NCI-H524 treated with DMSO at 0.1 percent for 48 hours (cell line): ENCODE measurements around the gene C4orf50.
"Not testable (repeated sequence)": the region's sequence is repeated elsewhere in the genome, so short reads cannot be mapped to it uniquely, and the experiment has no call there.

ENCODE experiments used
- DNase-seq: peaks from one replicate; lab custom pipeline; 2025; lab: John Stamatoyannopoulos, UW

The C4orf50 gene

DNA sequence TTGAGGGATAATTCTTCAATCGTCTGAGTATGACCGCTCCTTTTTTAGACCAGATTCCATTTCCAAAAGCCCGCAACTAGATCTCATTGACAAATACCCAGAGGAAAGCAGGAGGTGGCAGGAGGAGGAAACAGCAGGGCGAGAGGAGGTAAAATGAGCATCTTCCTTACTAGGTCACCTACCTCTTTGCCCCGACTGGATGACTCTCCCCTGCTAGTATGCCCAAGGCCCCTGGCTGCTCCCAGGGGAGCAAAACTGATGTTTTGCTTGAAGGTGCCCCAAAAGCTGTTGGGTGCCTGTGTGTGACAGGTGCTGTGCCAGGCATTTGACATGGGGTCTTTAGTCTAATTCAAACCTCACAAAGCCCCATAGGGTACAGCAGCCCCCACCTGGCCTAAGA lies 48.9 kb downstream of the C4orf50 start:
- DNase-seq, result no peak

DNA sequence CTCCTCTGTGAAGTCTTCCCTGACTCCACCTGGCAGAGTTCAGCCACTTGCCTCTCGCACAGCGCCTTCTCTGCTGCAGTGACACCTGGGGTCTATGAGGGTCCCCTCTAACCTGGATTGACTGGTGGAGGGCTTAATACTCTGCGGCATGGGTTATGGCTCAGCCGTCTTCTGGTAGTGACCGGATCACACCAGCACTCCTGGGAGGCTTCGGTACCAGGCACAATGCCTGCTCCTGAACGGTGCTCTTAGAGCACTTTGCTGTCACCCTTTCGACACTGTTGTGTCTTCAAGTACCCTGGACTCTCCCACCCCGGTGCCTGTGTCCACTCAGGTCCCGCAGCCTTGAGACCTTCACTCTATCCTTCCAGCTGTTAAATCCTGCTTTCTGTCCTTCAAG lies 50.0 kb downstream of the C4orf50 start:
- DNase-seq, result no peak

DNA sequence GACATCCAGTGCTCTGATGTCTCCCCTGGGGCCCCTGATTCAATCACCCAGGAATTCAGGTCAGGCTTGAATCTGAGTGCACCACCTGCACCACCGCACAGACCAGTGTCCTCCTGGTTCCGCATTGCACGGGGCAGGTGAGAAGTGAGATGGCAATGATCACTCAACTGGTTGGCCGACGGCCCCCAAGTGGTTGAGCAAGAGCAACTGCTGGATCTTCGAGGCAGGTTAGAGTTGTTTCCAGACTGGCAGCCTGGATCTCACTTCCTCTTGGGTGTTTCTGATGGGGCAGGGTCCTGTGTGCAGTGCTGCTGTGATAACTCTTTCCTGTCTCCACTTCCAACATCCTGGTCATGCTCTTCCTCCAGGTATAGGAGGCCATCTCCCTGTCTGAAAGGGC lies 50.4 kb downstream of the C4orf50 start:
- DNase-seq, result no peak

DNA sequence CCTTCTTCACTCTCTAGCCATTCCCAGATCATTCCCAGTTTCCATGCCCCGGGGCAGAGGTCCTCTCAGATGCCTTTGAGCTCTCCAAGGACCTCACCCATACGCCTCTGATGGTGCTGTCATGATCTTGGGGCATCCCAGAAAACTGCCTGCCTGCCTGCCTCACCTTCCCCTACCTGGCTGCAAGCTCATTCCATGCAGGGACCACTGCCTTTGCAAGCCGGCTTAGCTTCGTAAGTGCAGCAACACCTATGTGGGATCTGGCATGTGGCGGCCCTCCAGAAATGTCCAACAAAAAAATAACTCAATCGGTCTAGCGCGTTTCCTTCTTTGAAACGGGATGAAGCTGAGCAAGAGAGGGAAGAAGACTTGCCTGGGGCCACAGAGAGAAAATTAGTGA lies 53.0 kb downstream of the C4orf50 start:
- no peak for DNase-seq

GRCh38 chr4:5964030-5964429 lies 54.2 kb downstream of the C4orf50 start:
- DNase-seq, result no peak

DNA sequence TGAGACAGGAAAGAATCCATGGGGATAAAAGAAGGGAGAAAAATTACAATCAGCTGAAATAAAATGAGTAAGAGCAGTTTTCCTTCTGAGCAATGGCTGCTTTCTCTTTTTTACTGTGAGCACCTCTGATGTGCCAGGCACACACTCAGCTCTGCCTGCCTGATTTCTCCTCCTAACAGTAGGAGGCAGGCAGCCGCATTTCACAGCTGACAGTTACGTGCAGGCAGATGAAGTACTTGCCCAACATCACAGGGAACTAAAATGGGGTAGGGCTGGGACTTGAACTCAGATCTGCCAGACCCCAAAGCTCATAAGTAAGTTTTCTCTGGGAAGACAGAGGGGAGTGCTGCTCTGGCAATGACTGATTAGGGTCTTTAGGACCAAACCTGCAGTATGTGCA lies 54.6 kb downstream of the C4orf50 start:
- peak; percentile 2 for DNase-seq

GRCh38 chr4:5962416-5962815 lies 55.8 kb downstream of the C4orf50 start:
- peak; percentile 19 for DNase-seq

GRCh38 chr4:5960252-5960880 lies 57.9 kb downstream of the C4orf50 start:
- DNase-seq, result no peak

GRCh38 chr4:5959211-5959982 lies 58.8 kb downstream of the C4orf50 start:
- no peak for DNase-seq

DNA sequence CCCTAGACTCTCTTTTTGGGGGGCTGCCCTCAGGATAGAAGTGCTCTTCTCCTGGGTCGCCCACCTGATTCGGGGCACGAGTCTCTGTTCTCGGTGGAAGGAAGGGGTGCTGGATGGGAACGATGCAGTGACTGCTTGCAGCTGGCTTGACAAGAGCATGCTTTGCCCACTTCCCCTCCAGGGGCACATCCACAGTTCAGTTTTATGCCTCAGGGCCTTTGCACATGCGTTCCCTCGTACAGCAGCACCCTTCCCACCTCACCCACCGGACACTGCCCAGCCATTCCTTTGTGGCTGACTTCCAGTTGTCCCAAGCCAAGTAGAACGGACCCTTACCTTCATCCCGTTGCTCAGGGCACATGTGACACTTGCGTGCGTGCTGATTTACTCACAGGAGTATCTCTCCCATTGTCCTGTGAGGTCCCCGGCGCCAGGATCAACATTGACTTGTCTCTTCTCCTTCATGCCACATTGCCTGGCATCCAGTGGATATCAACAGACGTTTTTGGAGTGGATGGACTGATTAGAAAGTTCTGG lies 60.0 kb downstream of the C4orf50 start:
- DNase-seq, result no peak

GRCh38 chr4:5957076-5957475 lies 61.2 kb downstream of the C4orf50 start:
- DNase-seq, result no peak

DNA sequence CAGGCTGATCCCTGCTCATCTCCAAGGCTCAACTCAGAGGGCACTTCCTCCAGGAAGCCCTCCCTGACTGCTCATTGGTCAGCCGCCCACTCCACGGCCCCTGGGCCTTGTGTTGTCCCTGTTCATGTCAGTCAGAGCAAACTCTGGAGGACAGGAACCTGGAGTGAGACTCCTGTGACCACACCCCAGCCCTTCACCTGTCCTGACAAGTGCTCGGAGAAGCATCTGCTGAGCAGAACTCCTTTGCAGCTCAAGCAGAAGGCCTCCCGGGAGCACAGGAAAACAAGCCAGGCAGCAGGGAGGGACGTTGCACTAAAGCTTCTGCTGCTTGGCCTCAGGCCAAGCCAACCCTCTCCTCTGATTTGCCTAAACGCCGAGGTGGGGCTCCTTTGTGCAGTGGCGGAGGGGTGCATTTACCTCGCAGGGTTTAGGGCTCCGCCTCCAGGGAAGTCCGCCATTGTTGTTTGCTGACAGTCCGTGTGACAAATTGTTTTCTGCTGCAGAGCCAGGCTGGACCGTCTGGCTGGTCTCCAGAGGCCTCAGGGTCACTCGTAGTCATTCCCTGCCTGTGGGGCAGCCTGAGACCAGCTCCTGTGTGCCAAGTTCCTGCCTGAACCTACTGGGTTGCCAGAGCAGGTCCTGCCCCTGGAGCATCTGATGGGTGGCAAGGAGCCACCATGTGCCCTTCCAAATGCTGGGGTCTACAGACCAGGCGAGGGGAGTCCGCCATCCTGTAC lies 61.8 kb downstream of the C4orf50 start:
- peak; percentile 53 for DNase-seq

- no peak for DNase-seq
Measured at GRCh38 chr4:5955856-5956255, 62.4 kb downstream of the C4orf50 start.

DNA sequence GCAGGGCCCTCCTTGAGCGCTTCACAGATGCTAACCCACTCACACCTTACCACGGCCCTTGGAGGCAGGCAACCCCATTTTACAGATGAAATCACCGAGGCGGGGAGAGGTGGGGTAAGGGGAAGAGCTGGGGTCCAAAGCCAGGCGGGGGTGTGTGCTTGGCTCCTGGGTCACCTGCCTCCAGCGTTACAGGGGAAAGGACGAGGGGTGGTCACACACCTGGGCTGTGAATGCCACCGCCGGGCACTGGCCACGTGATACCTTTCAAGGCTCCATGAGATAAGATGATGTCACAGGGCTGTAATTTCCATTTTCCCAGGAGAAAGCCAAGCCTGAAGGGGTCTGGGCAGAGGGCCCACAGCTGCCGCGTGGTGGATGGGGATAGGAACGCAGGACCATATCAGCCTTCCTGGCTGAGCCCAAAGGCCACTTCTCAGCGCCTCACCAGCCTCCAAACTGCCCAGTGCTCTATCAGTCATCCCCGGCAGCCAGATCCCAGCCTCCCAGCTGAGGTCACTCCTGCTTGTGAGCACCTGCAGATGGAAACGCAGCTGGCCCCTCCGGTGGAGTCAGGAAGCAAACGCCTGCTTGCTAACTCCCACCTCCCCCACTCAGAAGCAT lies 62.9 kb downstream of the C4orf50 start:
- no peak for DNase-seq

DNA sequence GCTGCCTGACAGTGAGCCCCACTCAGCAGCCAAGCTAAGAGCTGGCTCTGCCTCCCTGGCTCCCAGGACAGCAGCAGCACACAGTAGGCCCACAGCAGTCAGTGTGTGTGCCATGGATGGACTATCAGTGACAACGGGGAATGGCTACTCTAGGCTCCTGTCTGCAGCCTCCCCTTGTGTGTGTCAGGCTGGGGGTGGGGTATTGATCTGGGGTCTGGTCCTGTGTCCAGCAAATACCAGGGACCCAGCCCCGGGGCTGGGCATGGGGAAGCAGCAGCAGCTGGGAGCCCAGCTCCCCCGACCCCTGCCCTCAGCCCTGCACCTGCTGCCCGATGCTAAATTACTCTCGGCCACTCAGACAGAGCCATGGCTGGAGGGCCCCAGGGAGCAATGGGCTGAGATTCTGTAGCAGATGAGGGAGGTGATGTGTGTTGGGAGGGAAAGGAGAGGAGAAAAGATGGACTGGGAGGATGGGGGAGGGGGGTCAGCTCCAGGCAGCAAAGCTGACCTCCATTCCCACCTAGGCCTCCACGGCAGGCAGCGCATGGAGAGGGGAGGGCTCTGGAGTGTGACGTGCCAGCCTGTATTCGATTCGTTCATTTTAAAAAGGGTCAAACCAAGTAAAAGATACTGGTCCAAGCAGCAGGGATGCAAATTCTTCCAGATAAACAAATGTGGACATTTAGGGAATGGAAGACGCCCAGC lies 64.0 kb downstream of the C4orf50 start:
- no peak for DNase-seq

DNA sequence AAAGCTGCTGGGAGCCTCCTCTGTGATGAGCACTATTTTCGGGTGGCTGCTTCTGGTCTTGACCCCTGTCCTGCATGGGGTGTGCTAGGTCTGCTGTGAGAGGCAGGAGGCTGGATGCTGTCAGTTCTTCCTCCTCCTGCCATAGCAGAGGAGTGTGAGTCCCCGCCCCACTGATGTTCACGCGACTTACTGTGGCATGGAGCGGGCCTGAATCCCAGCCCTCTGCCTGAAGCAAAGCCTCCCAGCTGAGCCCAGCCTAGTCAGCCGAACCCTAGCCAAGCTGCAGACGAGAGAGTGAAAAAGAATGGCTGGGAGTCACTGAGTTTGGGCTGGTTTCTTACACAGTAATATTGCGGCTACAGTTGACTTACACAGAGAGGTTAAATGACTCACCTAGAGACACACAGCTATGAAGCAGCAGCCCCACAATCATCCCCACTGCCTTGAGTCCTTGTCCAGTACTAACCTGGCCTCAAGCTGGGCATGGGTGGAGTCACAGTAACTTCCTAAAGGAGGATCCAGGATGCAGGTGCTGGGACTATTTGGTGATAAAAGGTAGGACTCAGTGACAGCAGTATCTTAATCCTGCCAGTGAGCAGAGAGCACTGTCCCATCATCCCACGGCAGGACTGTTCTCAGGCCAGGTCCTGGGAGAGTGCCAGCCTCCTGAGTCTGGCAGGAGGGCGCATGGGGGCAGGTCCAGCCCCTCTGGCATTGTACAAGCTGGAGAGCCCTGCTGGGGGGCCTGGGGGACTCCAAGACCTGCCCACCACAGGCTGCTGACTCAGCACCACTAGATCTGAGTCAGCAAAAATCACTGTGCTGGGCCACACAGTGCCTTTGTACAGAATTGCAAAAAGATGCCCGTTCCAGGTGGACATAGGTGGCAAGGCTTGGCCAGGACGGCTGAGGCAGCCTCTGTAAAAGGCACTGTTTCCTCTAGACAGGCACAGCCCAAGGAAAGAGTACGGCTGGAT lies 65.0 kb downstream of the C4orf50 start:
- DNase-seq, result no peak

DNA sequence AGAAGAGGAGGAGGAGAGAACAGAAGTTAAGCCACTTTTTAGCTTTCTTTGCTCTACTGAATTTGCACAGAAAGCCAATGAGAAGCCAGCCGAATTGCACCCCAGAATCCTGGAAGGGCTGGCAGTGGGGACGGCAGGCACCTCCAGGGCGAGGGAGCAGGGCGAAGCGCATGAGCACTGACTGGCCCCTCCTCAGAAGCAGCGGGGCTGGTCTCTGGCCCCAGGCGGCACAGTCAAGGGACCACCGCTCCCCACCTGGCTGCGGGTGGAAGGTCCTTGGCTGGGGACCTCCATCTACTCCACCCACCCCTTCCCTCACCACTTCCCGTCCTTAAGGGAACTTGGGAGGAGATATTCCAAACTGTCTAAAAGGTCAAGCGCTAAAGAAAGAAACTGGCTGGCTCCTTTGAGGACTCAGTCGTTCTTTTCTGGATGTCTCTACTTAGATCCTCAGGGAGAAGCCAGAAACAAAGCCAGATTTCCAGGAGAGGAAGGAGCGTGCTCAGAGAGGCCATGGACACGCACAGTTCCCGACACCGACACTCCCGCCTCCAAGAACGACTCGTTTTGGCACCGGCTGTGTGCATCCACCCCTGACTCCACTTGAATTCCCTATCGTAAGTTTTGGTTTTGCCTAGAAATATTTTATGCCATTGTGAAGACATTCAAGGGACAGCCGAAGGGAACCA lies 65.8 kb downstream of the C4orf50 start:
- DNase-seq, result no peak

DNA sequence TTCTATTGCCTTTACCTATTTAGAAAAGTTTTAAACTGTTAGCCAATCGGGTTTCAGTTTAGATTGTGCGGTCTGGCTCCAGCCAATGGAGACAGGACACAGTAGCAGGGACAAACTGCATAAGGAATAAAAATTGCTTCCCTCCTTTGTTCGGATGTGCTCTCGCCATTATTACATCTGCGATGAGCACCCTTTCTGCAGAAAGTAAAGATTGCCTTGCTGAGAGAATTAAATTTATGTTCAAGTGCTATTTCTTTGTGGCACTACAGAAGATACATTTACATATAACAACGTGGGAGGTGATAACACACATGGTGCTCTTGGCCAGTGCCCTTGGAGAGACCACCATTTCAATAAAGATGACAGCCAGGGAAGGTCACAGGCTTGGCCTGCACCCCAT lies 71.6 kb downstream of the C4orf50 start:
- not testable (repeated sequence) for DNase-seq

DNA sequence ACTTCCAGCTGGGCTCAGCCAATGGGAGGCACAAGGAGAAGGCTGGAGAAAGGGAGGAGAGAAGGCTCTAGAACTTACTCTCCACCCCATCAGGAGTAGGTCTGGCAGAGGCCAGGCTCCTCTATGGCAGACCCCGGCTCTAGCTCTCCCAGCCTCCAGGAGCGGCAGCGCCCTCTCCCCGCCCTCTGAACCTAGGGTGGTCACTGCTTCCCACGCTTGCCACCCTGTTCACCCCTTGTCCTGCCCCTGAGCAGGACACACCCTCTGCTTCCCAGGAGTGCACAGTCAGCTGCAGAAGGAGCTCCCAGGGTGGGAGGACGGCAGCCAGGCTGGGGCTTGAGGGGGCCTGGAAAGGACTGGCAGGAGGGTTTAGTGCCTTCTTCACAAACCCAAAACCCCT lies 72.3 kb downstream of the C4orf50 start:
- DNase-seq, result no peak

GRCh38 chr4:5945171-5945570 lies 73.1 kb downstream of the C4orf50 start:
- DNase-seq, result no peak
